HepG2 (cell line): Measurements from ENCODE around the gene CEACAM16.

Experiments used
- HMGXB4 ChIP-seq, 2 experiments: sonication (generic) in 1 of 2; formaldehyde crosslinking in 1 of 2; IDR thresholded peaks; 2 replicates each; pipeline versions ENCODE4 v1.4.0 to v1.6.1; 2018 to 2020; ENCODE audit warnings: missing genetic modification reagents in 2 of 2, borderline replicate concordance in 1 of 2, low read depth in 1 of 2, mild to moderate bottlenecking in 1 of 2, missing biosample characterization in 1 of 2
- JUN ChIP-seq: sonication (generic); formaldehyde crosslinking; IDR thresholded peaks from 2 replicates; pipeline ENCODE4 v1.4.0; 2020; ENCODE audit warnings: mild to moderate bottlenecking, missing genetic modification reagents
- KDM3A ChIP-seq: IDR thresholded peaks from 2 replicates; pipeline ENCODE4 v1.6.1; 2018; ENCODE audit warnings: low read depth, missing compliant biosample characterization
- NRL ChIP-seq: sonication (generic); formaldehyde crosslinking; IDR thresholded peaks from 2 replicates; pipeline ENCODE4 v1.5.0; 2020; ENCODE audit warnings: missing genetic modification reagents, mild to moderate bottlenecking, moderate library complexity, borderline replicate concordance

GRCh38 chr19:44673510-44673909 is 25.4 kb upstream of the CEACAM16 start:
- no peak for TF ChIP-seq KDM3A (CRISPR knock-in tag)
- TF ChIP-seq NRL (CRISPR knock-in tag): no peak
- no peak for TF ChIP-seq HMGXB4 (CRISPR knock-in tag; IDR thresholded peaks at IDR 0.05; ENCODE audit: borderline replicate concordance in 1 of 2, low read depth in 1 of 2)
- no peak for TF ChIP-seq JUN
